Measurements from ENCODE around the gene IL12RB2. TPM values are rescaled to one million over a fixed set of nuclear protein-coding genes. Genes with fewer than 3 reads are reported as not detected.
"Not testable (repeated sequence)": the region's sequence is repeated elsewhere in the genome, so short reads cannot be mapped to it uniquely, and the experiment has no call there.

The IL12RB2 gene
- total and polyA plus RNA-seq, 2 donors = 0.32 to 6.0 TPM

DNA sequence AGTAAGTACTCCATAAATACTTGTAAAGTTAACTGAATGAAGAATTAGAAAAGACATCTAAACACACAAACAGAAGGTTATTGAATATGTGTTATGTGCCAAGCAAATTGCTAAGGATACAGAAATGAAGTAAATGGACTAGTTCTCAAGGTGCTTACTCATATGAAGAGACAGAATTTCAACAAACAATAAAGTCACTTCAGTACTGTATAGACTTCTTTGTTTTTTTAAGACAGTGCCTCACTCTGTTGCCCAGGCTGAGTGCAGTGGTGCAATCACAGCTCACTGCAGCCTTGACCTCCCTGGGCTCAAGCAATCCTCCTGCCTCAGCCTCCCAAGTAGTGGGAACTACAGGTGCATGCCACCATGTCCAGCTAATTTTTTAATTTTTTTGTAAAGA lies 65.2 kb downstream of the IL12RB2 start:
- H3K4me3 ChIP-seq (ENCODE audit: low read depth, low read length) = no peak overlapping the region
- H3K36me3 ChIP-seq (ENCODE audit: insufficient read depth) = no peaks in the 10 kb centered on the region
- no peak overlapping the region for H3K27ac ChIP-seq (ENCODE audit: low read depth)
- no peaks in the 10 kb centered on the region for H3K4me1 ChIP-seq (ENCODE audit: insufficient read depth)
- no peak for DNase-seq (ENCODE audit: extremely low spot score)

DNA sequence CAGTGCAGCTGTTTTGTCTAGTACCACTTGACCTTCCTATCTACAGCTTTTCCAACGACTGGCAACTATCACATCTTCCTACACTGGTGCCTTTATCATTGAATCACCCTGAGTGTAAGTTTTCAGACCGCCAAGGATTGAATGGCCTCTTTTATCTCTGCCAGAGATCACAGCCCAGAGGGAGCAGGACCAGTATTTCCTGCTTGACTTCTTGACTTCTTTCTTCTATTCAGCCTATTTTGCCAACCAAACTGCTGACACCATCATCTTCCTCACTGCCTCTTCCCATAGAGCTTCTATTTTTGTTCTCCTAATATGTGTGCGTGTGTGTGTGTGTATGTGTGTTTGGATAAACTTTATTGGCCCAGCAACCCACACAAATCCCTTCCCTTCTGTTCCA lies 68.7 kb downstream of the IL12RB2 start:
- WGBS = 33% methylated on average over 3 of the region's 3 CpGs
- DNase-seq (ENCODE audit: extremely low spot score) = no peak
- Histone ChIP-seq H3K27ac (ENCODE audit: low read depth) (no peak overlapping the region), H3K36me3 (ENCODE audit: insufficient read depth) (no peaks in the 10 kb centered on the region), H3K4me3 (ENCODE audit: low read depth, low read length) (no peak overlapping the region), H3K4me1 (ENCODE audit: insufficient read depth) (no peaks in the 10 kb centered on the region)

DNA sequence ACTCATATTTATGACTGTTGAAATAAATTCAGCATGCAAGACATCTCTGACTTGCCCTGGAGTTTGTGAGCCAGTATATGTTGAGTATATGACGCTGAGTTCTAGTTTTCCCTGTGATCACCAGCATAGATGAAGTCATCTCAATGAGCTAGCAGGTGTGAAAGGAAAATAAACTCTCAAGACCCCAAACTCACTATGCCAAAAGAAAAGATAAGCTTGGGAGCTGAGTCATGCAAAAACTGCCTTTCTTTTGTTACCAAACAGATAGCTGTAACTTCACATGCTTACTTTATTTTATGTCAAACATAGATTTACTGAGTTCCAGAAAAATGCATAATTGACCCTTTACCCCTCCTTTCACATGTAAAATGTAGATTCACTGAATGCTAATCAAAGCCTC lies 69.6 kb downstream of the IL12RB2 start:
- no peak for DNase-seq (ENCODE audit: extremely low spot score)
- Histone ChIP-seq H3K4me3 (ENCODE audit: low read depth, low read length) (no peak overlapping the region), H3K36me3 (ENCODE audit: insufficient read depth) (no peaks in the 10 kb centered on the region), H3K4me1 (ENCODE audit: insufficient read depth) (no peaks in the 10 kb centered on the region), H3K27ac (ENCODE audit: low read depth) (no peak overlapping the region)
- WGBS = 94% methylated on average over 1 of the region's 1 CpG

DNA sequence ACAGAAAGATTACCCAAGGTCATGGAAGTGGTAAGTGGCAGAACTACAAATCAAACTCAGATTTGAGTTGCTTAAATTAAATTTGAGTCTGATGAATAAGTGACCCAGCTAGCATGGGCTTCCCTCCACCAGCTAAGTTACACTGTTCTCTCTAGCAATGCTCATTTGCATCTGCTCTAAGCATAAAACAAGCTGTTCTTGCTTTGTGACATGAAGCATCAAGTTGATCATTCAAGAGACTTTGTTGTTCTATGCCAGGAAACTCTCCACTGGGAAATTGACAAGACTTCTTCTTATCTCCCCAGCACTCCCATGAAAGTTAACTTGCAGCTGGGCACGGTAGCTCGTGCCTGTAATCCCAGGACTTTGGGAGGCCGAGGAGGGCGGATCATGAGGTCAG lies 73.5 kb downstream of the IL12RB2 start:
- Histone ChIP-seq H3K36me3 (ENCODE audit: insufficient read depth) (no peaks in the 10 kb centered on the region), H3K27ac (ENCODE audit: low read depth) (no peak overlapping the region), H3K4me3 (ENCODE audit: low read depth, low read length) (no peak overlapping the region), H3K4me1 (ENCODE audit: insufficient read depth) (no peaks in the 10 kb centered on the region)
- WGBS = 71% methylated on average over 4 of the region's 4 CpGs
- no peak for DNase-seq (ENCODE audit: extremely low spot score)

DNA sequence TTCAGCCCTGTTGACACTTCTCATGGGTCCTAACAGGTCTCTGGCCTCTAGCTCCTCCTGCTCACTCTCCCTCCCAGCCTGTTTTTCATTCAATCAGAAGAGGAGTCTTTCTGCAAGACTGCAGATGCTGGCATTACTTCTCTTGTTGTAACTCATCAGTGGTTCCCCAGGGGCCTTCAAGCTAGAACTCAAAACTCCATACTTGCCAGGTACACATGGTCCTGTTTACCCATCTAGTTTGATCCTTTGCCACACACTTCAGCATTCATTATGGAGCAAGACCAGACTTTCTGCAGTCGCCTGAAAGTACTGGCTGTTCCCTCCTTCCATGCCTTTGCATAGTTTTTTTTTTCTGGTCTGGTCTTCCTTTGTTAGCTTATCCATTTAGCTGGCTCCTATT lies 74.6 kb downstream of the IL12RB2 start:
- no peak overlapping the region for H3K27ac ChIP-seq (ENCODE audit: low read depth)
- H3K4me1 ChIP-seq (ENCODE audit: insufficient read depth) = no peaks in the 10 kb centered on the region
- no peaks in the 10 kb centered on the region for H3K36me3 ChIP-seq (ENCODE audit: insufficient read depth)
- no peak overlapping the region for H3K4me3 ChIP-seq (ENCODE audit: low read depth, low read length)
- no peak for DNase-seq (ENCODE audit: extremely low spot score)
- WGBS = 90% methylated on average over 1 of the region's 1 CpG

DNA sequence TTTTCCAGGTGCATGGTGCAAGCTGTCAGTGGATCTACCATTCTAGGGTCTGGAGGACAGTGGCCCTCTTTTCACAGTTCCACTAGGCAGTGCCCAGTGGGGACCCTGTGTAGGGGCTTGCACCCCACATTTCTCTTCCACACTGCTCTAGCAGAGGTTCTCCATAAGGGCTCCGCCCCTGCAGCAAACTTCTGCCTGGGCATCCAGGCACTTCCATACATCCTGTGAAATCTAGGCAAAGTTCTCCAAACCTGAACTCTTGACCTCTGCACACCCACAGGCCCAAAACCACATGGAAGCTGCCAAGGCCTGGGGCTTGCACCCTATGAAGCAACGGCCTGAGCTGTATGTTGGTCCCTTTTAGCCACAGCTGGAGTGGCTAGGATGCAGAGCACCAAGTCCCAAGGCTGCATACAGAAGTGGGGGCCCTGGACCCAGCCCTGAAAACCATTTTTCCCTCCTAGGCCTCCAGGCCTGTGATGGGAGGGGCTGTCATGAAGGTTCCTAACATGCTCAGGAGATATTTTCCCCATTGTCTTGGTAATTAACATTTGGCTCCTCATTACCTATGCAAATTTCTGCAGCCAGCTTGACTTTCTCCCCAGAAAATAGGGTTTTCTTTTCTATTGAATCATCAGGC lies 76.4 kb downstream of the IL12RB2 start:
- H3K27ac ChIP-seq (ENCODE audit: low read depth) = no peak overlapping the region
- no peaks in the 10 kb centered on the region for H3K36me3 ChIP-seq (ENCODE audit: insufficient read depth)
- no peak overlapping the region for H3K4me3 ChIP-seq (ENCODE audit: low read depth, low read length)
- H3K4me1 ChIP-seq (ENCODE audit: insufficient read depth) = no peaks in the 10 kb centered on the region
- 83% methylated on average over 2 of the region's 2 CpGs for WGBS
- DNase-seq (ENCODE audit: extremely low spot score) = no peak

DNA sequence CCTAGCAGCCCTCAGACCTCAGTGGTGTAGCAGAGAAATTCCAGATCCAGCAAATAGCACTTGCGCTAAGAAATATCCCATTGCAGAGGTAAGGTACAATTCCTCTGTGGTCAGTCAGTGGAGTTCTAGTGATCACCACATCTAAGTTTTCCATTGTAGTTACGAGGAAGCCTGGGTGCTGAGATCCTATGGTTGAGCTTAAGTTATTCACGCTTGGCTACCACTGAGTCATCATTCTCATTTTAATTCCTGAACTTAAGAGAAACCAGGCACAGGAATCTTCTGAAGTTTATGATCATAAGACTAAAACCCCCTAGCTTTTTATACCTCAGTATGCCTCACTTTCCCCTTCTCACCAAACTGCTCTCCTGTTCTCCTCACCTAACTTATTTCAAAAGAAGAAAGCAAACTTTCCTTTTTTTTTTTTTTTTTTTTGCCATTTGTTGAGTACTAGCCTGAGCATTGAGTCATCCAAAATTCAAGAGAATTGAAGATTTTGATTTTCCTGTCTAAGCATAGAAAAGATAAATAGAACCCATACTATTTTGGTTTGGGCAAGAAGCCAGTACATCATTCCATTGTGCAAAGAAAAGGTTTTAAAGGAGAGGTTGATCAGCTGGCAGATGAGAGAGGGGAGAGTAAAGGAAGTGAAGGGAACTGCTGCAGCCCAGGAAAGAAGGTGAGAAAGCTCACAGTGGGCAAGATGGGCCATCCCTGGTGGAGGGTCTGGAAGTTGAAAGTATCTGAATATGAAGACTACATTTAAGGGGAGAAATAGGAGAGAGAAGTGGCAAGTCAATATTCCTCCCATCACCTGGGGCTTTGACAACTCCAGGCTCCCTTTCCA lies 82.6 kb downstream of the IL12RB2 start:
- Histone ChIP-seq H3K27ac (ENCODE audit: low read depth) (no peak overlapping the region), H3K36me3 (ENCODE audit: insufficient read depth) (no peaks in the 10 kb centered on the region), H3K4me1 (ENCODE audit: insufficient read depth) (no peaks in the 10 kb centered on the region), H3K4me3 (ENCODE audit: low read depth, low read length) (no peak overlapping the region)
- DNase-seq (ENCODE audit: extremely low spot score) = no peak
- 93% methylated on average over 3 of the region's 3 CpGs for WGBS

DNA sequence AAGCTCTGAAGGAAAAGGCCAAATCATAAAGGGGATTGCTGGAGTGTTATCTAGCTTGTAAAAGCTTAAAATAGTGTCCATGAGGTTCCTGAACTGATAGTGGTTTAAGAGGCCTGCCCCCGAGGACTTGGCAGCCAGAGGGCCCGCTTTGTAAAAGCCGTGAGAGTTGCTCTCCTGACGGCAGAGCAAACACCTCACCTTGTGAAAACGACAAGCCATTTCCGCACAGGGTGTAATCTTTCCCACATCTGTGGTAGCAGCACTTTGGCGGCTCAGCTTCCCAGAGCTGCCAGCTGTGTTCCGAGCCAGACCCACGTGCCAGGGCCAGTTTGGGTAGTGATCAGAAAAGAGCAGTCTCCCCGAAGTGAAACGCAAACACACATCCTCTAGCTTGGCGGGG lies 85.6 kb downstream of the IL12RB2 start:
- Histone ChIP-seq H3K36me3 (ENCODE audit: insufficient read depth) (no peaks in the 10 kb centered on the region), H3K4me3 (ENCODE audit: low read depth, low read length) (no peak overlapping the region), H3K27ac (ENCODE audit: low read depth) (no peak overlapping the region), H3K4me1 (ENCODE audit: insufficient read depth) (no peaks in the 10 kb centered on the region)
- WGBS = 38% methylated on average over 12 of the region's 12 CpGs
- DNase-seq (ENCODE audit: extremely low spot score) = no peak

DNA sequence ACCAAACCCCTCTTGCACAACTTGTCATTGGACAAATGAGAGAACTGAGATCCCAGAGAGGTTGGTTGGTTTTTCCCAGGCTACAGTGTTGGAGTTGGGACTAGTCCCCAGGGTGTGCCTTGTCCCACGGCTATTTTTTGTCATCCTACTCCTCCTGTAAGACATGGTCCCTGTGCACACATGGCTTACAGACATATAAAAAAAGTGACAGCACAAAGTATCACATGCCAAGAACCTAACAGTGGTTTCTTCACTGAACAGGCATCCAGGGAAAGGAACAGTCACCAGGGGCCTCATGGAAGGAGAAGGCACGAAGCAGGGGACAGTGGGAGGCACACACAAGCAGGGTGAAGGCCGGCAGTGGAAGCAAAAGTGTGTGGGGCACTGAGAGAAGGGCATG lies 86.1 kb downstream of the IL12RB2 start:
- H3K27ac ChIP-seq (ENCODE audit: low read depth) = no peak overlapping the region
- H3K4me1 ChIP-seq (ENCODE audit: insufficient read depth) = no peaks in the 10 kb centered on the region
- H3K36me3 ChIP-seq (ENCODE audit: insufficient read depth) = no peaks in the 10 kb centered on the region
- DNase-seq (ENCODE audit: extremely low spot score) = no peak
- no peak overlapping the region for H3K4me3 ChIP-seq (ENCODE audit: low read depth, low read length)
- WGBS = 83% methylated on average over 3 of the region's 3 CpGs

DNA sequence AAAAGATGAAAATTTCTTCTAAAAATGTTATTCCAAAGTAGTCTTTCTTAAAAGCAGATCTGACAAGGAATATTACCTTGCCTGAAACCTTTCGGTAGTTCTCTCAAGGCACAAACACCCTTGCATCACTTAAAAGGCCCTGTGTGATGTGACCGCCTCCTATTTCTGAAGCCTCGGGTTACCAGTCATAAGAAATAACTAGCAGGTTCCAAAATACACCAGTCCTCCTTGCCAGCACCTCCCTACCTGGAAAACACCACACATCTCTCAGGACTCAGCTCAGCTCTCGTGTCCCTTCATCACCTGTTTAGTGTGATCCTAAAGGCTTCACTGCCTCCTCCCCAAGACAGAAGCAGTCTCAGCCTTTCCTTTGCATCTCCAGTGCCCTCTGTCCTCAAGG lies 86.9 kb downstream of the IL12RB2 start:
- Histone ChIP-seq H3K4me3 (ENCODE audit: low read depth, low read length) (no peak overlapping the region), H3K36me3 (ENCODE audit: insufficient read depth) (no peaks in the 10 kb centered on the region), H3K4me1 (ENCODE audit: insufficient read depth) (no peaks in the 10 kb centered on the region), H3K27ac (ENCODE audit: low read depth) (no peak overlapping the region)
- DNase-seq (ENCODE audit: extremely low spot score) = no peak
- 97% methylated on average over 4 of the region's 4 CpGs for WGBS

DNA sequence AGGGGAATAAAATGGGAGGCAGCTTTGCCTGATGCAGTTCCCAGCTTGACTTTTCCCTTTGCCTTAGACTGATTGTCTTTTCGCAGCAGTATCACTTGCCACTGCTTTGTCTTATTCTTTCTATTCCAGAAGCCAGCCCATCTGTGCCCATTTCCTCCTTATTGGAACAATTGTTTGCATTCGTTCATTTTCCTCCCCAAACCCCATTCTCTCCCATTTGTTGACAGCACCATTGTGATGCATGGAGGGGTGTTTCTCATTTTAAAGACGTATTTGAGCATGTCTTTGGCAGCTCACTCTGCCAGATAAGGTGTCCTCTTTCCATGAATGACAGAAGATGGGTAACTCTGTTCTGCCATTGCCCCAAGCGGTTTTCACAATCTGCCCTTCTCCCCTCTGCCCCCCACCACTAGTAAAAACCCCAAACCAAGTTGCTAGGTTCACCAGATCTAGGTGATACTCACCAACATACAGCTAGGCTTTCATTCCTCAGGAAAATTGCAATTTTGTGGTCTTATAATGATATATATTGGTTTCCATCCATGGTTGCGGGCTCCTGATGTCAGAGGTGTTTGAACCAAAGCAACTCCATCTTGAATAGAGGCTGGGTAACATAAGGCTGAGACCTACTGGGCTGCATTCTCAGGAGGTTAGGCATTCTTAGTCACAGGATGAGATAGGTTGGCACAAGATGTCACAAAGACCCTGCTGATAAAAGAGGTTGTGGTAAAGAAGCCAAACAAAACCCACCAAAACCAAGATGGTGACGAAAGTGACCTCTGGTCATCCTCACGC lies 91.7 kb downstream of the IL12RB2 start:
- DNase-seq (ENCODE audit: extremely low spot score) = no peak
- no peaks in the 10 kb centered on the region for H3K4me1 ChIP-seq (ENCODE audit: insufficient read depth)
- 81% methylated on average over 7 of the region's 7 CpGs for WGBS
- no peak overlapping the region for H3K27ac ChIP-seq (ENCODE audit: low read depth)
- no peaks in the 10 kb centered on the region for H3K36me3 ChIP-seq (ENCODE audit: insufficient read depth)
- no peak overlapping the region for H3K4me3 ChIP-seq (ENCODE audit: low read depth, low read length)

DNA sequence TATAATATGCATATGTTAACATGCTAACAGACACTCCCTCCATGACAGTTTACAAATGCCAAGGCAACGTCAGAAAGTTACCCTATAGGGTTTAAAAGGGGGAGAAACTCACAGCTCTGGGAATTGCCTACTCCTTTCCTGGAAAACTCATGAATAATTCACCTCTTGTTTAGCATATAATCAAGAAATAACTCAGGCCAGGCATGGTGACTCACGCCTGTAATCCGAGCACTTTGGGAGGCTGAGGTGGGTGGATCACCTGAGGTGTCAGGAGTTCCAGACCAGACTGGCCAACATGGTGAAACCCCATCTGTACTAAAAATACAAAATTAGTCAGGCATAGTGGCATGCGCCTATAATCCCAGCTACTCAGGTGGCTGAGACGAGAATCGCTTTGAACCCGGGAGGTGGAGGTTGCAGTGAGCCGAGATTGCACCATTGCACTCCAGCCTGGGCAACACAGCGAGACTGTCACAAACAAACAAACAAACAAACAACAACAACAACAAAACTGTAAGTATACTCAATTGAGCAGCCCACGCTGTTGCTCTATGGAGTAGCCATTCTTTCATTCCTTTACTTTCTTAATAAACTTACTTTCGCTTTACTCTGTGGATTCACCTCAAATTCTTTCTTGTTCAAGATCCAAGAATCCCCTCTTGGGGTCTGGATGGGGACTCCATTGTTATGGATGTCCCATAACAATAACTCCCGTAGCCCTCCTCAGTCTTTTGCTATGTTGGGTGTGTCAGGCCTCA lies 92.5 kb downstream of the IL12RB2 start:
- H3K36me3 ChIP-seq (ENCODE audit: insufficient read depth); H3K4me3 ChIP-seq (ENCODE audit: low read depth, low read length); H3K27ac ChIP-seq (ENCODE audit: low read depth); H3K4me1 ChIP-seq (ENCODE audit: insufficient read depth); DNase-seq (ENCODE audit: extremely low spot score): not testable (repeated sequence)
- 89% methylated on average over 12 of the region's 12 CpGs for WGBS

DNA sequence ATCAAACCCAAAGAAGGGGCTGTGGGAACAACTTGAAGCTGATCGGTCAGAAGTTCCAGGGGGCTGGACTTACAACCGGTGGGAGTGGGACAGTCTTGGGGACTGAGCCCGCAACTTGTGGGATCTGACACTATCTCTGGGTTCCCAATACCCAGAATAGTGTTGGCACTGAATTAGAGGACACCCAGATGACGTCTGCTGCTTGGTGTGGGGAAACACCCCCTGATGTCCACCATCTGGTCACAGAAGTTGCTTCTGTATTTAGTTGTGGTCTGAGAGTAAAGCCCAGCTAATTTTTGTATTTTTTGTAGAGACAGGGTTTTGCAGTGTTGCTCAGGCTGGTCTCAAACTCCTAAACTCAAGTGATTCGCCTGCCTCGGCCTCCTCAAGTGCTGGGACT lies 93.8 kb downstream of the IL12RB2 start:
- WGBS = 83% methylated on average over 6 of the region's 6 CpGs
- peaks cover 2% of the 10 kb centered on the region for H3K4me1 ChIP-seq (ENCODE audit: insufficient read depth)
- no peak for DNase-seq (ENCODE audit: extremely low spot score)
- H3K4me3 ChIP-seq (ENCODE audit: low read depth, low read length) = no peak overlapping the region
- no peaks in the 10 kb centered on the region for H3K36me3 ChIP-seq (ENCODE audit: insufficient read depth)
- no peak overlapping the region for H3K27ac ChIP-seq (ENCODE audit: low read depth)

All from urinary bladder (tissue), 4 donors.